Posterior cingulate gyrus (tissue), 11 donors: ENCODE results near the gene C18orf63.
"Not testable (repeated sequence)": the region's sequence is repeated elsewhere in the genome, so short reads cannot be mapped to it uniquely, and the experiment has no call there.

Experiments
- DNase-seq, 10 donors: peaks; one replicate each; pipeline versions ENCODE4 v3.0.0 to v3.0.0-alpha.2; 2020 to 2021; ENCODE audit warnings: mixed read lengths in 3 of 10
- intact Hi-C: fragments of 100-400 bp; cut with DNase I; formaldehyde crosslinking; loops from one replicate; pipeline ENCODE4 v1.15.1; 2023

The C18orf63 gene

DNA sequence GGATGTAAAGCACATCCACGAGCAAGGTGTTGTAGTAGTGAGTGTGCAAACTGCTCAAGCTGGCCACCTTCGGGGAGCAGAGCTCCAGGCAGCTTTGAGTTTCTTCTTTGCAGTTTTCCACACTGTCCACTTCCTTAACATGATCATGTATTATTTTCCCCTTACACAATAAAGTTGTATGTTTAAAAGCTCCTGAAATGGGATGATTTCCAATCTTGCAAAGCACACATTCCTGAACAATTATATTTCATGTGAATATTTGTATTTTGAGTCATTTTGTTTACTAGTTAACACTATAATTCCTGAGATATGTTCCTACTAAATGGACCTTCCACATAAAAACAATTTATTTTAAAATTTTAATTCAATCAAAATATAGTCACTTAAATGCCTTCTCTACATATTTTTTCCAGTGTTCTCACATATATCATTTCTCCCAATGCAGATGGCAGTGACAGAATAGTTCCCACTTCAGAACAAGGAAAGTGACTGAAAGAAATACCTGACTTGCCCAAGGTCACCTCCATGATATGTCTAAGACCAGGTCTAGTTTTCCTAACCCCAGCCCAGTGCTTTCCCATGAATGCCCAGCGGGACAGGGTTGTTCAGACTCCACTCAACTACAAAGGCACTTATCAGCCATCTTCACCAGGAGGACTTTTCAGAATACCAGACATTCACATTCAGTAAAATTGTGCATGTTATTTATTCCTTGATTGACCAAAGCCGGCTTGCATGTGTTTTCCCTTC is 29.4 kb upstream of the C18orf63 start:
- intact Hi-C loops, result no loop called here
- DNase-seq, result no peak

DNA sequence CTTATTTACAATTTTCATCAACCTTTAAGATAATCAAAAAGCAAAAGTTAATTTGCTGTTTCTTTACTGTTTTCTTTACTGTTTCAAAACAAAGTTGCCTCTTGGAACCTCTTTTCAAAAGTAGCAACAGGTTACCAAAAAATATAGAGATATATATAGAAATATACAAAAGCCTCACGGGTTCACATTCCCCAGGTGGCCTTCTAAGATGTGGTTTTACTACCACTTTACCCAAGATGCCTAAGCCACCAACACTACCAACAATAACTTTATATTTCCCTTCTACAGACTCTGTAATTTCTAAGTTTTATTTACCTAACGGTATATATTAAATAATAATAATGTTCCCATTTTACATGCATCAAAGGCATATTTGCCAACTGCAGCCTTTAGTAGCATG is 28.8 kb upstream of the C18orf63 start:
- intact Hi-C loops, result no loop called here
- DNase-seq, result no peak

DNA sequence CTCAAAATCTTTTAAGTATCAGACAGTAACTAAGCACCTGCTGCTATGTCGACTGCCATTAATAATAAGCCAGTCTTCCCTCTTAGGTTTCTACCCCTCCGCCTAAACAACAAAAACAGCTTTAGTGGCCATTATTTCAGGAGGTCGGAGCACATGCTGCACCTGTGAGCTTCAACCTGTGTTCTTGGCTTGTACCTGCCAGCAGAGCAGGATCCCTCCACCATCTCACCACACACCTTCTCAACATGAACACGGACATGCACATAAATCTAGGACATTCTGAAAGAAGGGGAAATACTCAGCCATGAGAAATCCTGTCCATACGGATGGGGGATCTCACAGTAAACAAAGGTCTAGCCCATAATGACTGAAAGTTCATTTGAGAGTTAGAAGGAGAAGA is 27.6 kb upstream of the C18orf63 start:
- intact Hi-C loops, result no loop called here
- no peak for DNase-seq

DNA sequence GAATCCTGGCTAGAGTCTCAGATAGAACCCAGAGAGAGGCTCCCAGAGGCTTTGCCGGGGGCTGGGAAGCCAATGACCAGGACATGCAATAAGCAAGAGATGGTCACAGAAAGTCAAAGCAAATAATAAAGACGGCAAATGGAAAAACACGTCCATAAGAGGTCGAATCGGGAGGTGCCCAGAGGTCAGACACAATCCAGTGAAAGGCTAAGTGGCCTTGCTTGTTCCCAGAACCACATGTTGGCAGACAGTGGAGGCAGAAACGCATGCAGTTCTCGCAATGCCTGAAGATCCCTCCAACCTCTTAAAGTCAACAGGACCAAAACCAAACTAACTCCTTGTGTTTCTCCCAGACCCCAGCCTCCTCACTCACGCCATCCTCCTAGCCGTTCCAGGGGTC is 26.9 kb upstream of the C18orf63 start:
- intact Hi-C loops, result no loop called here
- no peak for DNase-seq

DNA sequence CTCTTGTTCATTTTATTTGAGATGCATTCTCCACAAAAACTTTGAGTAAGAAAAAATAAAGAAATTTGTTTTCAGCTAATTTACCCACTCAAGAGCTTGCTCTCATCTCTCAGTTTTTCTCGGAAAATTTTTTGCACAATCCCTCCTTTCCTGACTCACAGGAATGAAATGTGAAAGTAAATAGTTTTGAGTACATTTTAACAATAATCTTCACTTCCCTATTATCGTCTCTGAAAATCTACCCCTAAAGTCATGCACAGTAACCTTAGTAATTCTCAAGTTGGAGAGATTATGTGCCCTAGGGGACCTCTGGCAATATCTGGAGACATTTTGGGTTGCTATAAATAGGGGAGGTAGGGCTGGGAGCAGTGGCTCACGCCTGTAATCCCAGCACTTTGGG is 26.5 kb upstream of the C18orf63 start:
- intact Hi-C loops, result no loop called here

DNA sequence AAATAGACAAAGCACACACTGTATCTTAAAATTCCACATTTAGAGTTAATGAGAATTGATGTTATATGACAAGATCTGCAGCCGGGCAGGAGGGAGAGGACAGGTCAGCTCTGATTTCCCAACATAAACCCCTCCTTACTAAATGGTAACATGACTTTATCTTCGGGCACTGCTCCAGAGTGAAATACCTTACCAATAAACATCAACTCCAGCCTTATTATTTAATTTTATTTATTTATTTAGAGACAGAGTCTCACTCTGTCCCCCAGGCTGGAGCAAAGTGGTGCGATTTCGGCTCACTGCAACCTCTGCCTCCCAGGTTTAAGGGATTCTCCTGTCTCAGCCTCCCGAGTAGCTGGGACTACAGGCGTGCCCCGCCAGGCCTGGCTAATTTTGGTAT is 25.6 kb upstream of the C18orf63 start:
- intact Hi-C loops, result loop anchor here (5.0 to 10.0 kb wide), 2 partner anchors 143 to 205 kb away; partner anchors contain the start of genes CNDP2, FBXO15 and TIMM21
- no peak for DNase-seq

More for the DNA sequence above, 26.5 kb upstream of the C18orf63 start:
- DNase-seq, result no peak

DNA sequence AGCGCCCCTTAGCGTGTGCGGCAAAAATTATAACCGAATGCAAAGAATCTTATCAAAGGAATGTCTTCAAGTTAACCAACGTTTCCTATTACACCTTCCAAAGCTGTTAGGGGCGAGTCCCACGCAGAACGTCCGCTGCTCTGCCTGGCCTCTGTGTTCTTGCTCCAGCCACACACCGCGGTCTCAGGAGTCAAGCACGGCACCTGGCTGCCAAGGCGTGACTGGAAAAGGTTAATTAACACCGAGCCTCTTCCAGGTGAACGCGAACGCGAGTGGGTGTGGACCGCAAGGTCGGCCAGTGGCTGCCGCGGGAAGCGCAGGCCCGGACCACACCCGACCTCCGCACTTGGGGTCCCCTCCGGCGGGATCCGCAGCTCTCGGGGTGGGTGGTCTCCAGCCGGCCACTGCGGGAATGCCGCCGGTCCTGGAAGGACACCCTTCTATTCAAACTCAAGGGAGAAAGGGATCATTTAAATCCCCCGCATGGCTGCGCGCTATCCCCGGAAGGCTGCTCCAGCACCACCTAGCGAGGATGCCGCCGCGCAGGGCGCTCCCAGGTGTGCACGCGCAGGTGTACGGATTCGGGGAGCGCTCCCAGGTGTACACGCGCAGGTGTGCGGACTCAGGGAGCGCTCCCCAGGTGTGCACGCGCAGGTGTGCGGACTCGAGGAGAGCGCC is 24.7 kb upstream of the C18orf63 start:
- peak in 3 of 10 donors; percentile 80 to 87 (median 87) for DNase-seq
- intact Hi-C loops, result loop anchor here (5.0 to 10.0 kb wide), 2 partner anchors 144 to 204 kb away; partner anchors contain the start of genes CNDP2, FBXO15 and TIMM21

DNA sequence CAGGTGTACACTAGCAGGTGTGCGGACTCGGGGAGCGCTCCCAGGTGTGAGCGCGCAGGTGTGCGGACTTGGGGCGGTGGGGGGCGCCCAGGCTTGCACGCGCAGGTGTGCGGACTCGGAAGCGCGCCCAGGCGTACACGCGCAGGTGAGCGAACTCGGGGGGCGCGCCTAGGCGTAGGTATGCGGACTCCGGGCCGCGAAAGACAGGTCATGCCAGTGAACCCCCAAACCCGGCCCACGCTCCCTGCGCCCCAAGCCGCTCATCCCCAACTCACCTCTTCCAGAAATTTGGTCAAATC is 24.2 kb upstream of the C18orf63 start:
- intact Hi-C loops, result loop anchor here (5.0 to 10.0 kb wide), 2 partner anchors 144 to 203 kb away; partner anchors contain the start of genes CNDP2, FBXO15 and TIMM21
- DNase-seq, result no peak

DNA sequence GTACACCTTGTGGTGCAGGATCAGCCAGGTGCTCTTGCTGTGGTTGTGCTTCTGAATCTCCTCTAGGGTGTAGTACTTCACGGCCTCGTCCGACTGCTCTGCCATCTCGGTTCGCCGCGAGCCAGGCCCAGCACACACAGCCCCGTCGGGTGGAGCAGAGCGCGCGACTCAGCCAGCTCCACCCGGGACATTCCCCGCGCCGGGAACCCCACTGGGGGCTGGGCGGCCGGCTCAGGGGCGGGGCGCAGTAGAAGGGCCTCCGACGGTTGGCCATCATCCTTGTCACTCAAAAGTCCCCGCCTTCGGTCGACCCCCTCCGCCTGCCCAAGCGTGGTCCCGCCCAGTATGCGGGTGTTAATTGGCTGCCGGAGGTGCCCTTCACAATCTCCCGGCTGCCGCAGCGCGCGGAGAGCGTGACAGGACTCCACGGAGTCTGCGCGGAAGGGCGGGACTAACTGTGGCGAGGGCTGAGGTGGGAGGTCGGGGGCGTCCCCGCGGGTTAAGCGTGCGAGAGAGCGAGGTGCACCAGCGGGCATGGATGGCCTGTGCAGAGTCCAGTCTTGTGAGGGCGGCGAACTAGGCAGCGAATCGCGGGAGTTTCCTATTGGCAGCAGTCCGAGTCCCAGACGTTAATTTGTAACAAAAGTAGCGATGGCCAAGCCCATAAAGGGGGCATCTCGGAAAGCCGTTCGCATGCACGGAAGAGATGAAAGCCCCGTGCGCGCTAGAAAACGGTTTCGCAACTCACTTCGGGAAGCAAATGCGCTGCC is 23.7 kb upstream of the C18orf63 start, which contains the start of gene CYB5A:
Gene CYB5A, minus strand, starts transcription at position 193 of the 770 bp plus-strand sequence. Its CDS starts 88 bp downstream, at position 105.
- intact Hi-C loops, result loop anchor here (5.0 to 10.0 kb wide), 2 partner anchors 145 to 203 kb away; partner anchors contain the start of genes CNDP2, FBXO15 and TIMM21
- DNase-seq, result peak; percentile 99 to 100 (median 100)

DNA sequence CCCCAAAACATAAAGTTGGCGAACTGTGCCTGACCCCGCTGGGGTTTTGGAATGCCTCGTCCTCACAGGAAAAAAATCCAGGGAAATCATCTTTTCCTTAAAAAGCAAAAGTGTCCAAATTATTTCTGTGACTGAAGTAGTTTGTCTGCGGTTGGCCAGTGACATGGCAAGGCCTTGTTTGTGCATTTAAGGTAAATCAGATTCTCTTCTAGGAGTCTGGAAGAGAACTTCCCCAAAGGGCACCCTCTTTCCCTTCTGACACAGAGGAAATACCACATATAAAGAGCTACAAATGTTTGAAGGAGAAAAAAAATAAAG is 23.1 kb upstream of the C18orf63 start:
- DNase-seq, result no peak
- intact Hi-C loops, result loop anchor here (5.0 to 10.0 kb wide), 2 partner anchors 145 to 202 kb away; partner anchors contain the start of genes CNDP2, FBXO15 and TIMM21

DNA sequence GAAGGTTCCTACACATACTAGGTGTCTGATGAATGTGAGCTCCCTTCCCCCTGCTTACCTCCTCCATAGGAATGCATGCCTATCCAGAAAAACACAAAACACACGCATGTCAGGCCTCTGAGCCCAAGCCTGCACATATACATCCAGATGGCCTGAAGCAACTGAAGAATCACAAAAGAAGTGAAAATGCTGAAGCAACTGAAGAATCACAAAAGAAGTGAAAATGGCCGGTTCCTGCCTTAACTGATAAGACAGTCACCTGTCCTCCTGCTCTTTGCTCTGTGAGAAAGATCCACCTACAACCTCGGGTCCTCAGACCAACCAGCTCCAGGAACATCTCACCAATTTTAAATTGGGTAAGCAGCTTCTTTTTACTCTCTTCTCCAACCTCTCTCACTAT is 22.7 kb upstream of the C18orf63 start:
- intact Hi-C loops, result loop anchor here (5.0 to 10.0 kb wide), 2 partner anchors 146 to 202 kb away; partner anchors contain the start of genes CNDP2, FBXO15 and TIMM21
- DNase-seq, result not testable (repeated sequence)

DNA sequence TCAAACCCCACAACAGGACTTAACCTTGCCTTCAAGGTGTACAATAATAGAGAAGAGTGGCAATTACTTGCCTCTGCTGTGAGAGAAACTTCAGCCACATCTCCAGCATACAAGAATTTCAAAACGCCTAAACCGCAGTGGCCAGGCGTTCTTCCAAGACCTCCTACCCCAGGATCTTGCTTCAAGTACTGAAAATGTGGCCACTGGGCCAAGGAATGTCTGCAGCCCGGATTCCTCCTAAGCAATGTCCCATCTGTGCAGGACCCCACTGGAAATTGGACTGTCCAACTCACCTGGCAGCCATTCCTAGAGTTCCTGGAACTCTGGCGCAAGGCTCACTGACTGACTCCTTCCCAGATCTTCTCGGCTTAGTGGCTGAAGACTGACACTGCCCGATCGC is 21.1 kb upstream of the C18orf63 start:
- intact Hi-C loops, result loop anchor here (5.0 to 10.0 kb wide), 2 partner anchors 147 to 200 kb away; partner anchors contain the start of genes CNDP2, FBXO15 and TIMM21
- peak in 1 of 10 donors; percentile 62 for DNase-seq

DNA sequence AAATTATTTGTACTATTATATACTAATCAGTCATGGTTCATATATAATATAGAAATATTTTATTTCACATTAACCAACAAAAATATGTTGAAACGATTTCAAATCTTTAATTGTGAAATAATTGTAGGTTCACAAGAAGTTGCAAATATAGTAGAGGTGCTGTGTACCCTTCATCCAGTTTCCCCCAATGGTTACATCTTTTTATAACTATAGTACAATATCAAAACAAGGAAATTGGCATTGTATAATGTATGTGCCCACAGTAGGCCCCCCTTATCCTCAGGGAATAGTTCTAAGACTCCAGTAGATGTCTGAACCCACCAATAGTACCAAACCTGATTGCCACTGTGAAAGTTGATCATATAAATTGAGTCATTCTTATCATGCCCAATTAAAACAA is 16.5 kb upstream of the C18orf63 start:
- intact Hi-C loops, result loop anchor here (10.0 kb wide), 1 partner anchor 196 kb away; the partner anchor contains the start of gene CNDP2
- DNase-seq, result no peak

DNA sequence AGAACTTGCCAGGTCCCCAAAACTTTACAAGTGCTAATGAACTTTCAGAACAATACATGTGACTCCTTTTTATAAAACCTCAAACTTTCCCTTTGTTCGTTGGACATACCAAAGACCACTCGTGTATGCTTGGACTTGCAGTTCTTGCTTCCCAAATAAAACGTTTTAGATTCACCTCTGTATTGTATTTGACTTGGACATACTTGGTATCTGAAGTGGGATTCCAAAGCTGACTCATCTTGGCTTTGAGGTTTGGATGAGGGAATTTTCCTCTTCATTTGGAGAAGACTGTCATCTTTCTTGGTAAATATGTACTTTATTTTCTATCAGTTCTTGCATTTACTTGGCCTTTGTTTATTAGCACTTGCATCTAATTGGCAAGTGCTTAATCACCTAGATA is 15.9 kb upstream of the C18orf63 start:
- no peak for DNase-seq
- intact Hi-C loops, result loop anchor here (10.0 kb wide), 1 partner anchor 195 kb away; the partner anchor contains the start of gene CNDP2

DNA sequence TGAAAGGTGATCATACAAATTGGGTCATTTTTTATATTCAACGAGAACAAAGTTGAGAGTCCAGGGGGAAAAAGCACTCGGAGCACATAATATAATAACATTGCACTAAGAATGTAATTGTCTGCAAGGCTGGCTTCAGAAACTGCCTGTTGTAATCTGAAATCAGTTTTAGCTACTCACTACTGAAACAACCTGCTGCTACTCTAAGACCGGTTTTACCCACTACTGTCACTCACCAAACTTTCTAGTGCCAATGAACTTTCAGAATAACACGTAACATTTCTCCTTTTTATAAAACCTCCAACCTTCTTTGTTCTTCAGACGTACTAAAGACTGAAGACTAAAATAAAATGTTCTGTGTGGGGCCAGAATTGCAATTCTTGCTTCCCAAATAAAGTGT is 12.3 kb upstream of the C18orf63 start:
- intact Hi-C loops, result no loop called here
- no peak for DNase-seq

DNA sequence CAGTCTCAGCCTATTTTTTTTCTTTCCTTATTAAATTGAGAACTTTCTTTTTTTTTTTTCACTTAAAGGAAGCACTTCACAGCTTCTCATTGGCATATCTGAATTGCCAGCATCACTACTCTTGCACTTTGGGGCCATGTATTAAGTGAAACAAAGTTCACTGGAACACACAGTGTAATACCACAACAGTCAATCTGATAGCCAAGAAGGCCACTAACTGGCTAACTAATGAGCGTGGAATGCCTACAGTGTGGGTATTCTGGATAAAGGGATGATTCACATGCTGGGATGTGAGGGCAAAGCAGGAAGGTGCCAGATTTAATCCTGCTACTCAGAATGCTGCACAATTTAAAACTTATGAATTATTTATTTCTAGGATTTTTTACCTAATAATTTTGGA is 11.7 kb upstream of the C18orf63 start:
- intact Hi-C loops, result no loop called here
- no peak for DNase-seq

DNA sequence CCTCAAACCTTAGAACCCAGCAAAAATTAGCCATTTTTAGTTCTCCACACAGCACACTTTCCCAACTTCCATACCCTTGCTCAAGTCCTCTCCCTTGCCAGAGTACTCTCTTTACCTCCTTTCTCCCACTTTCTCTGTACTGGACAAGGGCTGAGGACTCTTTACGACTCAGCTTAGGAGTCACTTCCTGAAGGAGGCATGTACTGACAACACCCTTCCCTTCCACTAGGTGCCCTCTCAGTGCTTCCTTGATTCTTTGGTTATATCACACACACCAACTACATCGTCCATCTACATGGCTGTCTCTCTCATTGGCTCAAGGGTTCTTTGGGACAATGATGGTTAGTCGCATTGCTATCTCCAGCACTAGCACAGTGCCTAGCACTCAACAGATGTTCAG is 5.2 kb upstream of the C18orf63 start:
- intact Hi-C loops, result no loop called here
- no peak for DNase-seq

DNA sequence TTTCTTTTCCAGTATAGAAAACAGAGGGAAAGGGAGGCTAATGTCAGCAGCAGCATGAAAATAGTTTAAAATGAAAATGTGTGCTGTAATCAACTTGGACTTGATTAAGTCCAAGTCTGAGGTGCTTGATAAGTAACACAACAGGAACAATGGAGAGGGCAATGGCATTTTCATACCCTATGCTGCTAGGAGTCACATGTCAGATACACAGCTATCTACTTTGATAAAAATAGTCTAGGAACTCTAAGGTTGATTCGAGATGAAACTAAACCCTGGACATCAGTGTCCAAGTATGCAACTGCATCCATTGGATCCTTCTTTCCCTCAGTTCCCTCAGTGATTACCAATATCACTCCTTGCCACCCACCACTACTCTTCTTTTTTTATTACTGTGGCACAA is 4.6 kb upstream of the C18orf63 start:
- DNase-seq, result no peak
- intact Hi-C loops, result no loop called here

DNA sequence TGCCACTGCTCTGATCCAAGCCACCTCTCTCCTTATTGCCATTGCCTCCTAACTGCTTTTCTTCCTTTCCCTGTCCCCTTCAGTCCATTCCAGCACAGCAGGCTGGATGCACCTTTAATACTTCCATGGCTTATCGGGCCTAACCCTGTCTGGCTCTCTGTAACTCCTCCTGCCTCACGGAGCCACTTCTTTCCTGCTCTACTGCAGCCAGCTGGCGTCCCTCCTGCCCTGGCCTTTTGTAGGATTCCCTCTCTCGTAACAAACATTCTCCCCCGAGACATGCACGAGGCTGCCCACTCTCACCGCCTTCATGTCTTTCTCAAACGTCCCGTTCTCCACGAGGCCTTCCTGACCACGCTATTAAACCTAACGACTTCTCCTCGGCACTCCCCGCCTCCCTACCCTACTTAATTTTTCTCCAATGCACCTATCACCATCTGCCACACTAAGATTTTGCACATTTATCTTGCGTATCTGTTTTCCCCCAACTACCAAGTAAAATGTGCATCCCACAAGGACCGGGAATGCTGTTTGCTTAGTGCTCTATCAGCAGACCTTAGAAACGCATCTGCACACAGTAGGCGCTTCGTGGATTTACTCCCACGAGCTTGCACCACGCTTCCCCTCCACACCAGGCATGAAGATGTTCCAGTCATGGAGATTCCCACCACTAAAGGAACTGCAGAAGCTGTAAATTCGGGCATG is 728 bp upstream of the C18orf63 start:
- DNase-seq, result peak in 1 of 10 donors; percentile 14
- intact Hi-C loops, result no loop called here
